GM19395 (cell line): ENCODE data around the gene NEK6.

Experiments
- ATAC-seq: cut with Tn5 transposase; IDR thresholded peaks from one replicate; pipeline ENCODE4 v1.9.1; 2021; ENCODE audit warnings: mild to moderate bottlenecking, moderate library complexity; ENCODE audit not compliant: unreplicated experiment

The NEK6 gene

GRCh38 chr9:124257844-124258606, at the start of gene NEK6:
TSS of gene NEK6 (plus strand) at chr9:124257949. CDS start at chr9:124301965, 44,016 bp downstream.
- ATAC-seq = no peak

GRCh38 chr9:124208571-124208970, 49.2 kb upstream of the NEK6 start:
- no peak for ATAC-seq

- no peak for ATAC-seq
Observed at GRCh38 chr9:124209279-124209678, 48.5 kb upstream of the NEK6 start.

- ATAC-seq = no peak
Observed at GRCh38 chr9:124209774-124210173, 48.0 kb upstream of the NEK6 start.

- ATAC-seq = no peak
Observed at GRCh38 chr9:124210697-124211096, 47.1 kb upstream of the NEK6 start.

GRCh38 chr9:124212381-124213050, 45.2 kb upstream of the NEK6 start:
- no peak for ATAC-seq

GRCh38 chr9:124213396-124213795, 44.4 kb upstream of the NEK6 start:
- no peak for ATAC-seq

- no peak for ATAC-seq
Observed at GRCh38 chr9:124214116-124214515, 43.6 kb upstream of the NEK6 start.

GRCh38 chr9:124214596-124215367, 43.0 kb upstream of the NEK6 start:
- ATAC-seq = no peak

- ATAC-seq = no peak
Observed at GRCh38 chr9:124215368-124215910, 42.3 kb upstream of the NEK6 start.

- ATAC-seq = no peak
Observed at GRCh38 chr9:124215956-124216355, 41.8 kb upstream of the NEK6 start.

GRCh38 chr9:124216474-124217176, 41.1 kb upstream of the NEK6 start:
- no peak for ATAC-seq

- no peak for ATAC-seq
Observed at GRCh38 chr9:124217836-124218437, 39.8 kb upstream of the NEK6 start.

GRCh38 chr9:124218438-124218982, 39.2 kb upstream of the NEK6 start:
- ATAC-seq = peak; percentile 71

- peak; percentile 33 for ATAC-seq
Observed at GRCh38 chr9:124218987-124219461, 38.7 kb upstream of the NEK6 start.

GRCh38 chr9:124220946-124221451, 36.8 kb upstream of the NEK6 start:
- ATAC-seq = no peak

- no peak for ATAC-seq
Observed at GRCh38 chr9:124221676-124222075, 36.1 kb upstream of the NEK6 start.

- ATAC-seq = no peak
Observed at GRCh38 chr9:124222109-124222508, 35.6 kb upstream of the NEK6 start.

GRCh38 chr9:124222918-124223720, 34.6 kb upstream of the NEK6 start:
- no peak for ATAC-seq
